Measurements from ENCODE around the gene KLHL25. TPM values are rescaled to one million over a fixed set of nuclear protein-coding genes. Genes with fewer than 3 reads are reported as not detected.

The KLHL25 gene
- total and polyA plus RNA-seq, 2 of the 13 experiments (the other 11 are each of a cell fraction or from before 2014, with no cell fraction given): 3.7 to 8.2 TPM

DNA sequence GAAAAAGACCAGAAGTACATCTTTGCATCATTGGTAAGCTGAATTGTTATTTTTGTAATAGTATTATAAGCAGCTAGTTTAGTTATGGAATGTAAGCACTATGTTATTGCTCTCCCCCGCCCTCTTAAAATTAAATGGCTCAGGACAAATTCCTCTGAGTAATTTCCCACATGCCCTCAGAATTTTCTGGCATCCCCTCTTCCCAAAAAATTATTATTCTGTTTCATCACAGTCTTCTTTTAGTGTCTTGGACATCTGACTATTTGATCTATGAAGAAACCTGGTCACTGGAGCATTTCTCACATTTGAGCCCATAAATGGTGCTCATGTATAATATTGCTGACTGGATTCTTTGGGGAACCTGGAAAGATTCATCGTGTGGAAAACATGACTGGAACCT is 68.3 kb downstream of the KLHL25 start:
- POLR2A ChIA-PET: no interaction called here
- Histone ChIP-seq H3K27me3 (ENCODE audit: control insufficient read depth in 1 of 2, insufficient read depth in 2 of 2, low read length in 2 of 2) (no peaks in the 10 kb centered on the region), H3K4me2 (ENCODE audit: low read depth, low read length) (no peak overlapping the region), H3K4me3 (replicated peaks in 1 of 3; ENCODE audit: insufficient read depth in 1 of 3, low read depth in 2 of 3, low read length in 3 of 3) (no peak overlapping the region), H3K4me1 (ENCODE audit: insufficient read depth, low read length) (no peaks in the 10 kb centered on the region), H3K9me3 (ENCODE audit: low read length) (no peaks in the 10 kb centered on the region), H3K79me2 (ENCODE audit: insufficient read depth, low read length) (no peaks in the 10 kb centered on the region), H3K27ac (ENCODE audit: extremely low read length, insufficient read depth, low read length) (no peak overlapping the region), H2AFZ (ENCODE audit: low read length) (no peak overlapping the region), H3K9ac (ENCODE audit: insufficient read depth, low read depth, low read length) (no peak overlapping the region), H4K20me1 (ENCODE audit: insufficient read depth, low read length) (no peaks in the 10 kb centered on the region), H3K36me3 (replicated peaks in 1 of 2; ENCODE audit: control insufficient read depth in 1 of 2, insufficient read depth in 2 of 2, low read length in 2 of 2) (peaks cover 12 to 49% of the 10 kb centered on the region in 2 experiments)
- TF ChIP-seq NFYB (CRISPR knock-in tag; IDR thresholded peaks at IDR 0.05) (no peak), ZNF207 (IDR thresholded peaks at IDR 0.05; ENCODE audit: borderline replicate concordance) (no peak), ZNF343 (CRISPR knock-in tag; IDR thresholded peaks at IDR 0.05) (no peak), MAFK (conservative IDR thresholded peaks at IDR 0.05 in 1 of 2, IDR thresholded peaks at IDR 0.05 in 1 of 2; ENCODE audit: low read length in 2 of 2) (peak; percentile 18 to 30; a peak in 1 of 4 replicates)
- DNase-seq (ENCODE audit: low spot score): no peak
- 97% methylated on average over 2 of the region's 2 CpGs for WGBS (ENCODE audit: low lambda C conversion rate)
- BruUV-seq (replicated peaks): no TSS peak
- CTCF ChIA-PET (ENCODE audit: low intra/inter-chr PET ratio, low total read pairs): no interaction called here
- FAIRE-seq: no peak
- in situ Hi-C loops (cut with HindIII; ENCODE audit: extremely low pct_ligation_motif_present, low pct_unique_long_range_greater_than_20kb) (loop anchor here (5.0 kb wide), 1 partner anchor 106 kb away; no protein-coding TSS in a partner anchor), intact Hi-C loops (cut with micrococcal nuclease; ENCODE audit: unreplicated experiment) (no loop called here)
- no peak for ATAC-seq

- ChIA-PET CTCF (ENCODE audit: low intra/inter-chr PET ratio, low total read pairs) (no interaction called here), POLR2A (no interaction called here)
- peaks cover 12 to 45% of the 10 kb centered on the region in 2 experiments for H3K36me3 ChIP-seq (replicated peaks in 1 of 2; ENCODE audit: control insufficient read depth in 1 of 2, insufficient read depth in 2 of 2, low read length in 2 of 2)
These were observed 69.2 kb downstream of the KLHL25 start for GRCh38 chr15:85725564-85725963.

More at GRCh38 chr15:85725564-85725963, 69.2 kb downstream of the KLHL25 start:
- H3K9ac ChIP-seq (ENCODE audit: insufficient read depth, low read depth, low read length): no peak overlapping the region
- FAIRE-seq (no peak), DNase-seq (ENCODE audit: low spot score) (no peak), ATAC-seq (no peak)
- no peak overlapping the region for H3K4me3 ChIP-seq (replicated peaks in 1 of 3; ENCODE audit: insufficient read depth in 1 of 3, low read depth in 2 of 3, low read length in 3 of 3)
- no peaks in the 10 kb centered on the region for H3K79me2 ChIP-seq (ENCODE audit: insufficient read depth, low read length)
- no peak overlapping the region for H2AFZ ChIP-seq (ENCODE audit: low read length)
- BruUV-seq (replicated peaks): no TSS peak
- intact Hi-C loops (cut with micrococcal nuclease; ENCODE audit: unreplicated experiment): no loop called here
- H3K27me3 ChIP-seq (ENCODE audit: control insufficient read depth in 1 of 2, insufficient read depth in 2 of 2, low read length in 2 of 2): no peaks in the 10 kb centered on the region
- in situ Hi-C loops (cut with HindIII; ENCODE audit: extremely low pct_ligation_motif_present, low pct_unique_long_range_greater_than_20kb): loop anchor here (5.0 kb wide), 1 partner anchor 107 kb away; no protein-coding TSS in a partner anchor
- H3K27ac ChIP-seq (ENCODE audit: extremely low read length, insufficient read depth, low read length): no peak overlapping the region
- TF ChIP-seq, protein P1, sequence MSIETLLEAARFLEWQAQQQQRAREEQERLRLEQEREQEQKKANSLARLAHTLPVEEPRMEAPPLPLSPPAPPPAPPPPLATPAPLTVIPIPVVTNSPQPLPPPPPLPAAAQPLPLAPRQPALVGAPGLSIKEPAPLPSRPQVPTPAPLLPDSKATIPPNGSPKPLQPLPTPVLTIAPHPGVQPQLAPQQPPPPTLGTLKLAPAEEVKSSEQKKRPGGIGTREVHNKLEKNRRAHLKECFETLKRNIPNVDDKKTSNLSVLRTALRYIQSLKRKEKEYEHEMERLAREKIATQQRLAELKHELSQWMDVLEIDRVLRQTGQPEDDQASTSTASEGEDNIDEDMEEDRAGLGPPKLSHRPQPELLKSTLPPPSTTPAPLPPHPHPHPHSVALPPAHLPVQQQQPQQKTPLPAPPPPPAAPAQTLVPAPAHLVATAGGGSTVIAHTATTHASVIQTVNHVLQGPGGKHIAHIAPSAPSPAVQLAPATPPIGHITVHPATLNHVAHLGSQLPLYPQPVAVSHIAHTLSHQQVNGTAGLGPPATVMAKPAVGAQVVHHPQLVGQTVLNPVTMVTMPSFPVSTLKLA (IDR thresholded peaks at IDR 0.05): no peak
- TF ChIP-seq, protein P2, sequence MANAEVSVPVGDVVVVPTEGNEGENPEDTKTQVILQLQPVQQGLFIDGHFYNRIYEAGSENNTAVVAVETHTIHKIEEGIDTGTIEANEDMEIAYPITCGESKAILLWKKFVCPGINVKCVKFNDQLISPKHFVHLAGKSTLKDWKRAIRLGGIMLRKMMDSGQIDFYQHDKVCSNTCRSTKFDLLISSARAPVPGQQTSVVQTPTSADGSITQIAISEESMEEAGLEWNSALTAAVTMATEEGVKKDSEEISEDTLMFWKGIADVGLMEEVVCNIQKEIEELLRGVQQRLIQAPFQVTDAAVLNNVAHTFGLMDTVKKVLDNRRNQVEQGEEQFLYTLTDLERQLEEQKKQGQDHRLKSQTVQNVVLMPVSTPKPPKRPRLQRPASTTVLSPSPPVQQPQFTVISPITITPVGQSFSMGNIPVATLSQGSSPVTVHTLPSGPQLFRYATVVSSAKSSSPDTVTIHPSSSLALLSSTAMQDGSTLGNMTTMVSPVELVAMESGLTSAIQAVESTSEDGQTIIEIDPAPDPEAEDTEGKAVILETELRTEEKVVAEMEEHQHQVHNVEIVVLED (CRISPR knock-in tag; IDR thresholded peaks at IDR 0.05; ENCODE audit: borderline replicate concordance): no peak
- TF ChIP-seq THRA (CRISPR knock-in tag; IDR thresholded peaks at IDR 0.05; ENCODE audit: borderline replicate concordance): no peak
- TF ChIP-seq, protein P3, sequence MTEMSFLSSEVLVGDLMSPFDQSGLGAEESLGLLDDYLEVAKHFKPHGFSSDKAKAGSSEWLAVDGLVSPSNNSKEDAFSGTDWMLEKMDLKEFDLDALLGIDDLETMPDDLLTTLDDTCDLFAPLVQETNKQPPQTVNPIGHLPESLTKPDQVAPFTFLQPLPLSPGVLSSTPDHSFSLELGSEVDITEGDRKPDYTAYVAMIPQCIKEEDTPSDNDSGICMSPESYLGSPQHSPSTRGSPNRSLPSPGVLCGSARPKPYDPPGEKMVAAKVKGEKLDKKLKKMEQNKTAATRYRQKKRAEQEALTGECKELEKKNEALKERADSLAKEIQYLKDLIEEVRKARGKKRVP (CRISPR knock-in tag; IDR thresholded peaks at IDR 0.05): no peak
- TF ChIP-seq ZNF160 (CRISPR knock-in tag; IDR thresholded peaks at IDR 0.05): no peak
- no peak for TF ChIP-seq ZNF782 (CRISPR knock-in tag; IDR thresholded peaks at IDR 0.05; ENCODE audit: borderline replicate concordance)
- no peak for TF ChIP-seq ZNF143 (CRISPR knock-in tag; IDR thresholded peaks at IDR 0.05)
- TF ChIP-seq RXRA (CRISPR knock-in tag; IDR thresholded peaks at IDR 0.05): no peak
- TF ChIP-seq SOX5 (CRISPR knock-in tag; IDR thresholded peaks at IDR 0.05; ENCODE audit: borderline replicate concordance): no peak
- H3K4me1 ChIP-seq (ENCODE audit: insufficient read depth, low read length): no peaks in the 10 kb centered on the region
- WGBS (ENCODE audit: low lambda C conversion rate): 99% methylated on average over 4 of the region's 4 CpGs
- no peak overlapping the region for H3K4me2 ChIP-seq (ENCODE audit: low read depth, low read length)
- no peaks in the 10 kb centered on the region for H4K20me1 ChIP-seq (ENCODE audit: insufficient read depth, low read length)
- no peaks in the 10 kb centered on the region for H3K9me3 ChIP-seq (ENCODE audit: low read length)

Measured in HepG2 (cell line).